Measurements from ENCODE around the gene HPS4. TPM values are rescaled to one million over a fixed set of nuclear protein-coding genes. Genes with fewer than 3 reads are reported as not detected.

Gene HPS4
- total RNA-seq, 4 donors from 2014 or later: 46.5 to 152 (median 62.9) TPM

GRCh38 chr22:26525946-26526564 lies 42.5 kb upstream of the HPS4 start:
- no peak for DNase-seq (ENCODE audit: low spot score in 2 of 2)
- no peaks in the 10 kb centered on the region for H3K9me3 ChIP-seq
- no peak overlapping the region for H3K27ac ChIP-seq
- no peak overlapping the region for H3K4me3 ChIP-seq
- H3K27me3 ChIP-seq: no peaks in the 10 kb centered on the region
- no peak for TF ChIP-seq EP300 (IDR thresholded peaks at IDR 0.05)
- no peak for TF ChIP-seq POLR2AphosphoS5 (IDR thresholded peaks at IDR 0.05)
- TF ChIP-seq CTCF (IDR thresholded peaks at IDR 0.05): no peak
- no peak for TF ChIP-seq POLR2A (IDR thresholded peaks at IDR 0.05)
- WGBS: 80% methylated on average over 7 of the region's 7 CpGs
- H3K36me3 ChIP-seq: peaks cover 59% of the 10 kb centered on the region
- no peaks in the 10 kb centered on the region for H3K4me1 ChIP-seq

DNA sequence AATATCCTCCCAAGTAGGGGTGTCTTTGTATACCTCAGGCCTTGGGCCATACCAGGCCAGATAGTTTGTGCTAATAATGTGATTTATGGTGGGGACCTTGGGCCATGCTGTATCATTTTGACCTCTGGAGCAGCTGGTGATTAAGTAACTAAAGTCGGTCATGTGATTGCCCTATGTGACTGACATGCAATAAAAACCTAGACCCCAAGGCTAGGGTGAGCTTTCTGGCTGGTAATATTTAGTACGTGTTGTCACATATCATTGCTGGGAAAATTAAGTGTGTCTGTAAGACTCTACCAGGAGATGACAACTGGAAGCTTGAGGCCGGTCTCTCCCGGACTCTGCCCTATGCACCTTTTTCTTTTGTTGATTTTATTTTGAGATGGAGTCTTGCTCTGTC lies 41.3 kb upstream of the HPS4 start:
- Histone ChIP-seq H3K27me3 (no peaks in the 10 kb centered on the region), H3K4me3 (no peak overlapping the region), H3K36me3 (peaks cover 47% of the 10 kb centered on the region), H3K27ac (no peak overlapping the region), H3K4me1 (no peaks in the 10 kb centered on the region), H3K9me3 (no peaks in the 10 kb centered on the region)
- no peak for DNase-seq (ENCODE audit: low spot score in 2 of 2)
- 86% methylated on average over 4 of the region's 4 CpGs for WGBS
- no peak for TF ChIP-seq POLR2AphosphoS5 (IDR thresholded peaks at IDR 0.05)
- TF ChIP-seq EP300 (IDR thresholded peaks at IDR 0.05): no peak
- TF ChIP-seq POLR2A (IDR thresholded peaks at IDR 0.05): no peak
- TF ChIP-seq CTCF (IDR thresholded peaks at IDR 0.05): no peak

- Histone ChIP-seq H3K36me3 (peaks cover 33% of the 10 kb centered on the region), H3K9me3 (no peaks in the 10 kb centered on the region), H3K27ac (no peak overlapping the region), H3K4me1 (no peaks in the 10 kb centered on the region), H3K4me3 (no peak overlapping the region), H3K27me3 (no peaks in the 10 kb centered on the region)
- WGBS: 91% methylated on average over 4 of the region's 4 CpGs
- no peak for TF ChIP-seq EP300 (IDR thresholded peaks at IDR 0.05)
- no peak for TF ChIP-seq POLR2A (IDR thresholded peaks at IDR 0.05)
- TF ChIP-seq CTCF (IDR thresholded peaks at IDR 0.05): no peak
- no peak for TF ChIP-seq POLR2AphosphoS5 (IDR thresholded peaks at IDR 0.05)
- no peak for DNase-seq (ENCODE audit: low spot score in 2 of 2)
Observed at GRCh38 chr22:26522592-26522991, 39.0 kb upstream of the HPS4 start.

DNA sequence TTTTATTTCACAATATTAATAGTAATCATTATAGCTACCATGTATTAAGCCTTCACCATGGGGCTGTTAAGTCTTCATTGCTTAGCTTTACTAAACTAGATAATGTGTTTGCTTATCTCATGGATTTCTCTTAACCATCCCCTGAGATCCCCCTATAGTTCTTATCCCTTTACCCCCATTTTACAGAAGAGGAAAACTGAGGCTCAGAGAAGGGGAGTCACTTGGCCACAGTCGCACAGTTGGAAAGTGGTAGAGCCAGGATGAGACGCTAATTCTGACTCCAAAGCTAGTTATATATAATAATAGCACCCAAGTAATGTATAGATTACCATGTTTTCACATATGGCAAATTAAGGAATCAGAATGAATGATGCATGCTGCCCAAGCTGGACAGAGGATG lies 38.4 kb upstream of the HPS4 start:
- TF ChIP-seq POLR2A (IDR thresholded peaks at IDR 0.05) (no peak), POLR2AphosphoS5 (IDR thresholded peaks at IDR 0.05) (no peak), EP300 (IDR thresholded peaks at IDR 0.05) (no peak), CTCF (IDR thresholded peaks at IDR 0.05) (no peak)
- WGBS: 92% methylated on average over 2 of the region's 2 CpGs
- no peaks in the 10 kb centered on the region for H3K4me1 ChIP-seq

DNA sequence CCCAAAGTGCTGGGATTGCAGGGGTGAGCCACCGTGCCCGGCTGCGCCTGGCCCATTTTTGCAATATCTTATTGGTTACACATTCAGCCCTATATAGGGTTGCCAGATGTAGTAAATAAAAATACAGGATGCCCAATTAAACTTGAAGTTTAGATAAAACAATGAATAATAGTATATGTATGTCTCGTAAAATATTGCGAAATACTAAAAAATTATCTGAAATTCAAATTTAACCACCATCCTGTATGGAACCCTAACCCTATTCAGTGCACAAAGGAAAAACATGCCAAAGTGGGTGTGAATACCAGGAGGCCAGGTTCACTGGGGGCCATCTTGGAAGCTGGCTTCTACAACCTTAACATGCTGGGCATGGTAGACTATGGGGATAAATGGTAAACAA lies 33.8 kb upstream of the HPS4 start:
- WGBS: 93% methylated on average over 5 of the region's 5 CpGs
- no peak for DNase-seq (ENCODE audit: low spot score in 2 of 2)
- no peaks in the 10 kb centered on the region for H3K36me3 ChIP-seq
- H3K4me3 ChIP-seq: no peak overlapping the region
- TF ChIP-seq CTCF (IDR thresholded peaks at IDR 0.05) (no peak), POLR2A (IDR thresholded peaks at IDR 0.05) (no peak), EP300 (IDR thresholded peaks at IDR 0.05) (no peak), POLR2AphosphoS5 (IDR thresholded peaks at IDR 0.05) (no peak)
- no peak overlapping the region for H3K27ac ChIP-seq
- H3K9me3 ChIP-seq: no peaks in the 10 kb centered on the region
- H3K27me3 ChIP-seq: no peaks in the 10 kb centered on the region
- H3K4me1 ChIP-seq: peaks cover 8% of the 10 kb centered on the region

More for the DNA sequence above, 38.4 kb upstream of the HPS4 start:
- no peaks in the 10 kb centered on the region for H3K9me3 ChIP-seq
- H3K36me3 ChIP-seq: peaks cover 27% of the 10 kb centered on the region
- no peak overlapping the region for H3K27ac ChIP-seq
- no peak for DNase-seq (ENCODE audit: low spot score in 2 of 2)
- no peaks in the 10 kb centered on the region for H3K27me3 ChIP-seq
- H3K4me3 ChIP-seq: no peak overlapping the region
